ENCODE results near the gene METTL15. TPM values are rescaled to one million over a fixed set of nuclear protein-coding genes. Genes with fewer than 3 reads are reported as not detected.
"Not testable (repeated sequence)": the region's sequence is repeated elsewhere in the genome, so short reads cannot be mapped to it uniquely, and the experiment has no call there.

Gene METTL15
- total RNA-seq, 1 donor from 2014 or later, result 10.5 TPM

GRCh38 chr11:28323621-28324020, 215.4 kb downstream of the METTL15 start:
- intact Hi-C loops (cut with micrococcal nuclease), result no loop called here
- Histone ChIP-seq H3K27ac (replicated peaks) (no peak overlapping the region), H3K27me3 (ENCODE audit: low read depth) (no peaks in the 10 kb centered on the region), H3K4me3 (no peak overlapping the region), H3K4me1 (no peaks in the 10 kb centered on the region), H3K9me3 (replicated peaks) (no peaks in the 10 kb centered on the region), H3K36me3 (peaks cover 4% of the 10 kb centered on the region)
- no peak for DNase-seq
- TF ChIP-seq CTCF (IDR thresholded peaks at IDR 0.05; ENCODE audit: borderline replicate concordance), result no peak

GRCh38 chr11:28332393-28332792, 224.2 kb downstream of the METTL15 start:
- intact Hi-C loops (cut with micrococcal nuclease); H3K27ac ChIP-seq (replicated peaks); H3K36me3 ChIP-seq; H3K4me1 ChIP-seq; H3K9me3 ChIP-seq (replicated peaks); H3K4me3 ChIP-seq; DNase-seq; H3K27me3 ChIP-seq (ENCODE audit: low read depth): not testable (repeated sequence)

GRCh38 chr11:28337701-28338100, 229.5 kb downstream of the METTL15 start:
- H3K27ac ChIP-seq (replicated peaks), result no peak overlapping the region
- peaks cover 28% of the 10 kb centered on the region for H3K9me3 ChIP-seq (replicated peaks)
- H3K4me1 ChIP-seq, result no peaks in the 10 kb centered on the region
- H3K27me3 ChIP-seq (ENCODE audit: low read depth), result no peaks in the 10 kb centered on the region
- H3K4me3 ChIP-seq, result no peak overlapping the region
- no peak for TF ChIP-seq CTCF (IDR thresholded peaks at IDR 0.05; ENCODE audit: borderline replicate concordance)
- no peak for DNase-seq
- no peaks in the 10 kb centered on the region for H3K36me3 ChIP-seq
- intact Hi-C loops (cut with micrococcal nuclease), result no loop called here

GRCh38 chr11:28338371-28338770, 230.2 kb downstream of the METTL15 start:
- DNase-seq, result no peak
- Histone ChIP-seq H3K36me3 (no peaks in the 10 kb centered on the region), H3K27me3 (ENCODE audit: low read depth) (no peaks in the 10 kb centered on the region)

GRCh38 chr11:28339488-28339887, 231.3 kb downstream of the METTL15 start:
- H3K9me3 ChIP-seq (replicated peaks), result peaks cover 28% of the 10 kb centered on the region
- no peaks in the 10 kb centered on the region for H3K4me1 ChIP-seq
- H3K36me3 ChIP-seq, result no peaks in the 10 kb centered on the region
- H3K27ac ChIP-seq (replicated peaks), result no peak overlapping the region
- no peaks in the 10 kb centered on the region for H3K27me3 ChIP-seq (ENCODE audit: low read depth)
- TF ChIP-seq CTCF (IDR thresholded peaks at IDR 0.05; ENCODE audit: borderline replicate concordance), result no peak
- DNase-seq, result no peak
- intact Hi-C loops (cut with micrococcal nuclease), result no loop called here
- no peak overlapping the region for H3K4me3 ChIP-seq

More at GRCh38 chr11:28338371-28338770, 230.2 kb downstream of the METTL15 start:
- no peak for TF ChIP-seq CTCF (IDR thresholded peaks at IDR 0.05; ENCODE audit: borderline replicate concordance)
- Histone ChIP-seq H3K9me3 (replicated peaks) (peaks cover 28% of the 10 kb centered on the region), H3K27ac (replicated peaks) (no peak overlapping the region), H3K4me1 (no peaks in the 10 kb centered on the region), H3K4me3 (no peak overlapping the region)
- intact Hi-C loops (cut with micrococcal nuclease), result no loop called here

GRCh38 chr11:28342716-28343115, 234.5 kb downstream of the METTL15 start:
- TF ChIP-seq CTCF (IDR thresholded peaks at IDR 0.05; ENCODE audit: borderline replicate concordance), result no peak
- Histone ChIP-seq H3K36me3 (no peaks in the 10 kb centered on the region), H3K4me3 (no peak overlapping the region), H3K9me3 (replicated peaks) (peaks cover 28% of the 10 kb centered on the region), H3K4me1 (no peaks in the 10 kb centered on the region), H3K27ac (replicated peaks) (no peak overlapping the region), H3K27me3 (ENCODE audit: low read depth) (no peaks in the 10 kb centered on the region)
- intact Hi-C loops (cut with micrococcal nuclease), result no loop called here
- no peak for DNase-seq

Measured in left ventricle myocardium inferior (tissue), 1 donor.